HG03108 (cell line): Measurements from ENCODE around the gene CTH.
"Not testable (repeated sequence)": the region's sequence is repeated elsewhere in the genome, so short reads cannot be mapped to it uniquely, and the experiment has no call there.

Source experiments
- ATAC-seq: cut with Tn5 transposase; IDR thresholded peaks from one replicate; pipeline ENCODE4 v1.9.1; 2021; ENCODE audit warnings: moderate library complexity; ENCODE audit not compliant: unreplicated experiment

CTH gene

GRCh38 chr1:70405780-70406416, 5.2 kb upstream of the CTH start:
- ATAC-seq, result no peak

DNA sequence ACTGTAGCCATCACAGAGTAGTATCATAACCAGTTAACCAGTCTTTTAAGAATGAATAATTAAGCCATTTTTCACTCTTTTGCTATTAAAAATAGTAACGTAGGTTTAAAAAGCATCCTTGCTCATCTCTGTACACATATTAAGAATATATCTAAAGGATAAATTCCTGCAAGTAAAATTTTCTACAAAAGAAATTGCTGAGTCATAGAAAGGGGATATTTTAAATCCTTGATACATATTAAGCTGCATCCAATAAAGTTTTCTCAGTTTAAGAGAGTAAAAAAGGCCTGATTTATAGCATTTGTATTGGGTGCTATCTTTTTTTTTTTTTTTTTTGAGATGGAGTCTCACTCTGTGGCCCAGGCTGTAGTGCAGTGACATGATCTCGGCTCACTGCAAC, 1.9 kb upstream of the CTH start:
- no peak for ATAC-seq

- no peak for ATAC-seq
These were observed 334 bp downstream of the CTH start for GRCh38 chr1:70411360-70411844.

- ATAC-seq, result no peak
These were observed 4.8 kb downstream of the CTH start for GRCh38 chr1:70415882-70416281.

DNA sequence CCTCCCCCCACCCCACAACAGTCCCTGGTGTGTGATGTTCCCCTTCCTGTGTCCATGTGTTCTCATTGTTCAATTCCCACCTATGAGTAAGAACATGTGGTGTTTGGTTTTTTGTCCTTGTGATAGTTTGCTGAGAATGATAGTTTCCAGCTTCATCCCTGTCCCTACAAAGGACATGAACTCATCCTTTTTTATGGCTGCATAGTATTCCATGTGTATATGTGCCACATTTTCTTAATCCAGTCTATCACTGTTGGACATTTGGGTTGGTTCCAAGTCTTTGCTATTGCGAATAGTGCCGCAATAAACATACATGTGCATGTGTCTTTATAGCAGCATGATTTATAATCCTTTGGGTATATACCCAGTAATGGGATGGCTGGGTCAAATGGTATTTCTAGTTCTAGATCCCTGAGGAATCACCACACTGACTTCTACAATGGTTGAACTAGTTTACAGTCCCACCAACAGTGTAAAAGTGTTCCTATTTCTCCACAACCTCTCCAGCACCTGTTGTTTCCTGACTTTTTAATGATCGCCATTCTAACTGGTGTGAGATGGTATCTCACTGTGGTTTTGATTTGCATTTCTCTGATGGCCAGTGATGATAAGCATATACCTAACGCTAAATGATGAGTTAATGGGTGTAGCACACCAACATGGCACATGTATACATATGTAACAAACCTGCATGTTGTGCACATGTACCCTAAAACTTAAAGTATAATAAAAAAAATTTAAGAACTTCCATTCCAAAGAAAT, 8.1 kb downstream of the CTH start:
- not testable (repeated sequence) for ATAC-seq

DNA sequence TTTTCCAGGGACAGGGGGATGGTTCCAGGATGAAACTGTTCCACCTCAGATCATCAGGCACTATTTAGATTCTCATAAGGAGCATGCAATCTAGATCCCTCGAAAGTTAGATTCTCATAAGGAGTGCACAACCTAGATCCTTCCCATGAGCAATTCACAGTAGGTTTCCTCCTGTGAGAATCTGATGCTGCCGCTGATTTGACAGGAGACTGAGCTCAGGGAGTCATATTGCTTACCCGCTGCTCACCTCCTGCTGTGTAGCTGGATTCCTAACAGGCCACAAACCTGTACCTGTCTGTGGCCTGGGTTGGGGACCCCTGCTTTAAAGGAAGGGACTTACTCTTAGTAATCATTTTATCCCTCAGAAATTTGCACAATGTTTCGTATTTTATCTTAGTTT, 9.3 kb downstream of the CTH start:
- ATAC-seq, result no peak

- ATAC-seq, result no peak
These were observed 15.4 kb downstream of the CTH start for GRCh38 chr1:70426154-70427131.

DNA sequence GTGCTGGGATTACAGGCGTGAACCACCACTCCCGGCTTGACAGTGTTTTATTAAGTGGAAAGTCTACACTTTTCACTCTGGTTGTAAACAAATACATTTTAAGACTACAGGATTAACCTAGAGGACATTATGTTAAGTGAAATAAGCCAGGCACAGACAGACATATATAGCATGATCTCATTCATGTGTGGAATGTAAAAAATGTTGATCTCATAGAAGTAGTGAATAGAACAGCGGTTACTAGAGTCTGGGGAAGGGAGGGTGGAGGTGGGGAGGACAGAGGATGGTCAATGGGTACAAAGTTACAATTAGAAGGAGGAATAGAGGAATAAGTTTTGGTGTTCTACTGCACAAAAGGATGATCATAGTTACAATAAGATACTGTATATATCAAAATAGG, 16.9 kb downstream of the CTH start:
- ATAC-seq, result no peak

GRCh38 chr1:70429219-70429618, 18.2 kb downstream of the CTH start:
- ATAC-seq, result no peak

DNA sequence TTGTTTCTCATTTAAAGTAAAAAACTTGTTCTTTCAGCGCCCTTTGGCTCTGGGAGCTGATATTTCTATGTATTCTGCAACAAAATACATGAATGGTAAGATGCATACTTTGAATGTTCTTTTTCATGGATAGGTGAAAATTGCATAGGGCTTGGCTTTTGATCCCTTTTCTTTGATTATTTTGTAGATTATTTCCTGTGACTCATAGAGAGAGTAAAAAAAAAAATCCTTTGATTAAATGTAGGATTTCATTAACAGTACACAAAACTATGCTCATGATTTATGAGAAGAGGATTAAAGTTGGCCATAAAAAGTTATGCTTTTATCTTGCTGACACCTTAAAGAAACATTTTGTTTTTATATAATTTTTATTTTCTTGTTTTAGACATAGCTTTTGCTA, 18.7 kb downstream of the CTH start:
- no peak for ATAC-seq

- no peak for ATAC-seq
These were observed 20.2 kb downstream of the CTH start for GRCh38 chr1:70431317-70431716.

DNA sequence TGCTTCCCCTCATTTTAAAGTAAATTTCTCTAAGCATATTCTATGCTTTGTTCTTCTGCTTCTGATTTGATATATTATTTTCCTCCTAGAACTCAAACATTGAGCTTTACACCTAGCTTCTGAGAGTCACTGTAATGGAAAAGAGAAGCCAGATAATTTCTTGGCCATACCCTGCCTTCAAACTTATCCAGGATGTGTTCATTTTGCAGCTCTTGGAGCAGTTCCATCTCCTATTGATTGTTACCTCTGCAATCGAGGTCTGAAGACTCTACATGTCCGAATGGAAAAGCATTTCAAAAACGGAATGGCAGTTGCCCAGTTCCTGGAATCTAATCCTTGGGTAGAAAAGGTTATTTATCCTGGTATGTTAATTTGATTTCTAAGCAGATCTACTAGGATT, 20.8 kb downstream of the CTH start:
- ATAC-seq, result no peak

DNA sequence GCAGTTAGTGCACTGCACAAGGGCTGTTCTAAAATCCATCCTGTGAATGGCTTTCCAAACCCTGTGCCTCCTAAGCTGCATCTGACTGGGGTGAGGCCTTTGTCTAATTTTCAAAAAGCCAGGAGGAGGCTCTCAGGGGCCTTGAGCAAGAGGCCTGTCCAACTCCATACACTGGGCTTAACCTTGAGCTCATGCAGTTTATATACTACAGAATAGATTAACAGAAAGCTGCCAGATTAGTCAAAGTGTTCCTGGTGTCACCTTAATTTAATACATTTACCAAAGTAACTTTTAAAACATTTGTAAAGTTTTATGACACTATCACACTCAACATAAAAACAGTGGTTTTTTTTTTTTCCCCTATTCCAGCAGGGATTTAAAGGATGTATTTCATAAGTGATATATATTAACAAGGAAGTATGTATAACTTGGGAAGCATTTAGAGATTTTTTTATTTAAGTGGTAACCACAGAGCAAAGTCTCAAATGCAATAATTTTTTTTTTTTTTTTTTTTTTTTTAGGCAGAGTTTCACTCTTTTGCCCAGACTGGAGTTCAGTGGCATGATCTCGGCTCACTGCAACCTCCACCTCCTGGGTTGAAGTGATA, 23.3 kb downstream of the CTH start:
- no peak for ATAC-seq

DNA sequence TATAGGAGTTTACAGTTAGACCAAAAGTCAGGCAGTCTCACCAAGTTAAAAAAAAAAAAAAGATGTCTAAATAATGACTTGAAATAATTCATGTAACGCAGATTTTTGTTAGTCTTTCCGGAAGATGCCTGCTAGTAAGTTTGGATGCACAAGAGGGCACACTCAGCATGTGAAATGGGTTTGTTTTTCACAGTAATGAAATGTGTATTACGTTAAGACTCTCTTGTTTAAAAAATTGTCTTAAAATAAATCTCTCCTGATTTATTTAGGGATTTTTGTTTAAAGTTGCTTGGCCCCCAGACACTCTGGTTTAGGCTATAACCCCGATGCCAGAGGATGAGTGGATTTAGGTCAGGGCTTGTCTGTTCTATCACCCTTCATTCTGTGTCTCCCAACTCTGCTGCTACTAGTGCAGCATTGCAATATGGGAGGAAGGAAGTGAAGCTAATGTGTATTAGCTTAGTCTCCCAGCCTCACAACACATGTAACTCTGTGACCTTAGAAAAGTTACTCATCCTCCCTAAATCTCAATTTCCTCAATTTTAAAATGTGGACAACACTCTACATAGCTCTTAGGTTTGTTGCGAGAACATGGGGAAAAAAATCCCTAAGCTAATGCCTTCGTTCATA, 25.7 kb downstream of the CTH start:
- no peak for ATAC-seq

GRCh38 chr1:70438529-70438928, 27.5 kb downstream of the CTH start:
- ATAC-seq, result no peak

DNA sequence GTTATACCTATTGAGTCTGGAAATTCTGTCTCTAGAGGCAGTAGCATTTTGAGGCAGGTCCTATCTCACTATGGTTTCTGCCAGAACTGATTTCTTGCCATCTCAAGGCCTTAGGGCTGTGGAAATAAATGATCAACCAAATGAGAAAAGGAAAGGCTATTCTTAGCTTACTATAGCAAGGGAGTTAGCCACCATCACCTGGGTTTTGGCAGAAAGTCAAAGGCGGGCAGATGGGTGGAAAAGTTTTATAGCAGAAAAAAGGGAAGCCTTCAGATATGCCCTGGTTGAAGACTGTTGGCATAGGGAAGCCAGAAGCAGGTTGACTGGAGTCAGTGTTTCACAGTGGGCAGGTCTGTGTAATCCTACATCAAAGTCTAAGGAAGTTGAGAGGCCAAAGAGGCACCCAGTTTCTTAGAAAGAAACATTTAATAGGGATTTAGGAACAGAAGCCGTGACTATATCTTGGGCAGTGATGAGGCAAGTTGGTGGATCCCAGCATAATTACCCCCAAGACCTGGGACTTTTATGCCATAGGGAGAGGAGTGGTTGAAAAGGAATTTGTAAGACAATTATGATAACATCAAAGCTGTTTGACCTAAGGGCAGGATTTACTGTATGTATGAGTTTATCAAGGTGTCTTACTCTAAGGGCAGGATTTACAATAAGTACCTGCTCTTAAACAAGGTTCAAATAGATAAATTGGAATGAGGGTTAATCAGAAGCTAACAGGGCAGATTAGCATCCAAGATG, 29.7 kb downstream of the CTH start:
- no peak for ATAC-seq

DNA sequence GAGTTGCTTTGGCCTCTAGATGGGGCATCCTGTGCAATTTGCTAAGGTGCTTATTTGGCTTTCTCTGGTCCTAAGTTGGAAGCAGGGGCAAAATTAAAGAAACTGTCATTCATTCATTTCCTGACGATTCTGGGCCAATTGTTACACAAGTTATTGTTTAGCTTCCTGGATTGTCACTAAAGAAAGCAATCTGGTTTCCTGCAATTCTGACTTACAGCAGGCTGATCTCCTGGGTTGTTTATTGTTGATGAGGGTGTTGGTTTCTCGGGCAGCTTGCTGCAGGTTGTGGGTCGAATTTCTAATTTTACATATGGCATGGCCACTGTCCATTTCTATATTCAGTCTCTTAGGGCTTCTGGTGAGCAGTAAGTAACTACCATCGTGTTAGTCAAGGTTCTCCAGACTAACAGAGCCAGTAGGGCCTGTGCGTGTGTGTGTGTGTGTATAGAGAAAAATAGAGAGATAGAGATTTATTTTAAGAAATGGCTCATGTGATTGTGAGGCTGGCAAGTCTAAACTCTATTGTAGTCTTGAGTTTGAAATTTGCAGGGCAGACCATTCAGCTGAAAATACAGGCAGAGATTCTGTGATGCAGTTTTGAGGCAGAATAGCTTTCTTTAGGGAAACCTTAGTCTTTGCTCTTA, 30.4 kb downstream of the CTH start:
- no peak for ATAC-seq

GRCh38 chr1:70442490-70442889, 31.4 kb downstream of the CTH start:
- ATAC-seq, result no peak

DNA sequence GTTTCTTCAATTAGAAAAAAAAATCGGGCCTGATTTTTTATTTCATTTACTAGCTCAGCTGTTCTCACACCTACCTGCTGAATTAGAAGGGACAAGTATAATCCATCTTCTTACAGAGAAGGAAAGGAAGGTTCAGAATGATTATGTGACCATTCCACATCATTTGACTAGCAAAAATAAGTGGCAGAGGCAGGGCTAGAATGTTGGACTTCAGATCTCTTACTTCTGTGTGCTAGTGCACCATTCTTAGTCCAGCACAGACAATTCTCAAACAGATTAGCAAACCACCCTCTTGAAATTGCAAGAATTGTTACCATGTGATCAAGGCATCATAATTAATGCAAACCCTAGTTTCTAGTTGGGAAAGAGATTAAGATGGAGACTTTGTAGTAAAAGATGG, 32.7 kb downstream of the CTH start:
- ATAC-seq, result no peak
